Islet of Langerhans (tissue), 1 donor: ENCODE measurements around the gene TINAGL1.

Experiments
- FAIRE-seq: peaks from one replicate; lab custom pipeline; 2011; peaks lifted over from hg19 to GRCh38; lab: Jason Lieb, UNC

TINAGL1 gene

GRCh38 chr1:31568895-31569595, 7.3 kb upstream of the TINAGL1 start:
- no peak for FAIRE-seq

- FAIRE-seq, result no peak
Observed at GRCh38 chr1:31569596-31570173, 6.6 kb upstream of the TINAGL1 start.

- no peak for FAIRE-seq
Observed at GRCh38 chr1:31570228-31570627, 6.1 kb upstream of the TINAGL1 start.

GRCh38 chr1:31570906-31571305, 5.4 kb upstream of the TINAGL1 start:
- FAIRE-seq, result no peak

- no peak for FAIRE-seq
Observed at GRCh38 chr1:31571340-31572295, 4.7 kb upstream of the TINAGL1 start.

- FAIRE-seq, result no peak
Observed at GRCh38 chr1:31572323-31573104, 3.8 kb upstream of the TINAGL1 start.

GRCh38 chr1:31573261-31573660, 3.1 kb upstream of the TINAGL1 start:
- FAIRE-seq, result no peak

- FAIRE-seq, result no peak
Observed at GRCh38 chr1:31574749-31575368, 1.5 kb upstream of the TINAGL1 start.

- no peak for FAIRE-seq
Observed at GRCh38 chr1:31575369-31576140, 760 bp upstream of the TINAGL1 start.

- FAIRE-seq, result no peak
Observed at GRCh38 chr1:31576743-31577455, 584 bp downstream of the TINAGL1 start.

GRCh38 chr1:31577515-31578192, 1.3 kb downstream of the TINAGL1 start:
- no peak for FAIRE-seq

- FAIRE-seq, result no peak
Observed at GRCh38 chr1:31579374-31579773, 3.1 kb downstream of the TINAGL1 start.

- FAIRE-seq, result no peak
Observed at GRCh38 chr1:31580513-31580870, 4.2 kb downstream of the TINAGL1 start.

- no peak for FAIRE-seq
Observed at GRCh38 chr1:31580891-31581603, 4.7 kb downstream of the TINAGL1 start.

GRCh38 chr1:31581821-31582810, 5.8 kb downstream of the TINAGL1 start:
- no peak for FAIRE-seq

GRCh38 chr1:31583082-31583994, 7.0 kb downstream of the TINAGL1 start:
- no peak for FAIRE-seq
